Measurements from ENCODE around the gene MEF2D. TPM values are rescaled to one million over a fixed set of nuclear protein-coding genes. Genes with fewer than 3 reads are reported as not detected.

The MEF2D gene
- 29.7 and 29.8 TPM in 2 replicates for total RNA-seq

GRCh38 chr1:156500543-156500792 lies at the start of gene MEF2D:
MEF2D (minus strand) TSS chr1:156500775; CDS start chr1:156483292, 17,483 bp downstream.
- DNase-seq = no peak
- Mint-ChIP-seq H3K36me3 (ENCODE audit: low read depth) (peaks cover 20% of the 10 kb centered on the region), H3K9me3 (no peaks in the 10 kb centered on the region), H3K4me1 (peaks cover 65% of the 10 kb centered on the region), H3K4me3 (peak within 1 kb of the TSS; percentile 91), H3K27me3 (no peaks in the 10 kb centered on the region), H3K27ac (peak within 1 kb of the TSS; percentile 96)
- intact Hi-C loops (cut with micrococcal nuclease) = loop anchor here (1.0 to 10.0 kb wide), 8 partner anchors 12 to 1526 kb away; partner anchors contain the start of genes CCT3, CKS1B, LAMTOR2 and LMNA

GRCh38 chr1:156550346-156550745 lies 49.8 kb upstream of the MEF2D start:
- Mint-ChIP-seq H3K9me3 (no peaks in the 10 kb centered on the region), H3K27ac (no peak overlapping the region), H3K4me1 (no peaks in the 10 kb centered on the region), H3K4me3 (no peak overlapping the region), H3K27me3 (no peaks in the 10 kb centered on the region), H3K36me3 (ENCODE audit: low read depth) (peaks cover 15% of the 10 kb centered on the region)
- intact Hi-C loops (cut with micrococcal nuclease) = no loop called here
- no peak for DNase-seq

DNA sequence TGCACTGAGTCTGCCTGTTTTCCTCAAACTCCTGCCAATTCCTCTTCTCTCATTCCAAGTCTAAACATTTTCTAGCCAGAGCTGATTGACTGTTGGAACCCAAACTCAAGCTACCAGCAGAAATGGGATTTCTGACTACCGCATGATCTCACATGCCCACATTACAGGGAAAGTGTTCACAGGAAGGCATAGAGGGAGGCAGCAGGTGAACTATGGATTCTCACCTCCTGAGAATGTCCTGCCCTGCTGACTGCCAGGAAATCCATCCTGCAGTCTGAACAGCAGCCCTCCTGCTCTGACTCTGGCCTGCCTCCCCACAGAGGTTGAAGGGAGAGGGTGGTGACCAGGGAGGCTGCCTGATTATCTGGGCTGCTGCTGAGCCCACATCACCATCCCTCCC lies 49.3 kb upstream of the MEF2D start:
- Mint-ChIP-seq H3K27me3 (no peaks in the 10 kb centered on the region), H3K9me3 (no peaks in the 10 kb centered on the region), H3K4me3 (no peak overlapping the region), H3K4me1 (peaks cover 3% of the 10 kb centered on the region), H3K36me3 (ENCODE audit: low read depth) (peaks cover 15% of the 10 kb centered on the region), H3K27ac (no peak overlapping the region)
- DNase-seq = no peak
- intact Hi-C loops (cut with micrococcal nuclease) = no loop called here

- intact Hi-C loops (cut with micrococcal nuclease) = no loop called here
- Mint-ChIP-seq H3K27me3 (no peaks in the 10 kb centered on the region), H3K27ac (no peak overlapping the region), H3K4me1 (peaks cover 7% of the 10 kb centered on the region), H3K4me3 (no peak overlapping the region), H3K36me3 (ENCODE audit: low read depth) (peaks cover 16% of the 10 kb centered on the region), H3K9me3 (no peaks in the 10 kb centered on the region)
- DNase-seq = no peak
These were observed 48.8 kb upstream of the MEF2D start for GRCh38 chr1:156549390-156549789.

GRCh38 chr1:156547982-156548381 lies 47.4 kb upstream of the MEF2D start:
- intact Hi-C loops (cut with micrococcal nuclease) = no loop called here
- no peak for DNase-seq
- peaks cover 15% of the 10 kb centered on the region for H3K36me3 Mint-ChIP-seq (ENCODE audit: low read depth)
- peaks cover 7% of the 10 kb centered on the region for H3K4me1 Mint-ChIP-seq
- no peaks in the 10 kb centered on the region for H3K27me3 Mint-ChIP-seq
- H3K4me3 Mint-ChIP-seq = no peak overlapping the region
- no peak overlapping the region for H3K27ac Mint-ChIP-seq
- H3K9me3 Mint-ChIP-seq = no peaks in the 10 kb centered on the region

DNA sequence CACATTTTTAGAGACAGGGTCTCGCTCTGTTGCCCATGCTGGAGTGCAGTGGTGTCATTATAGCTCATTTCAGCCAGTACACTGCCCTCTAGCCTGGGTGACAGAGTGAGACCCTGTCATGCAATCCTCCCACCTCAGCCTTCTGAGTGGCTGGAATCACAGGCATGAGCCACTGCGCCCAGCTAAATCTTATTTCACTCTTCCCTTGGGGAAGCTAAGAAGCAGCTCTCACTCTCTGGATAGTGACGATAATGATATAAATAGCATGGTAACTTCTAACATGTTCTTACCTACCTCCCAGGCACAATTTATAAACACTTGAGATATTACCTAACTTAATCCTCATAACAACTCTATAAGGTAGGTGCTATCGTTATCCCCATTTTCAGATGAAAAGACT lies 46.9 kb upstream of the MEF2D start:
- intact Hi-C loops (cut with micrococcal nuclease) = no loop called here
- H3K9me3 Mint-ChIP-seq = no peaks in the 10 kb centered on the region
- no peak for DNase-seq
- no peaks in the 10 kb centered on the region for H3K27me3 Mint-ChIP-seq
- H3K27ac Mint-ChIP-seq = no peak overlapping the region
- peaks cover 13% of the 10 kb centered on the region for H3K36me3 Mint-ChIP-seq (ENCODE audit: low read depth)
- no peak overlapping the region for H3K4me3 Mint-ChIP-seq
- H3K4me1 Mint-ChIP-seq = peaks cover 7% of the 10 kb centered on the region

DNA sequence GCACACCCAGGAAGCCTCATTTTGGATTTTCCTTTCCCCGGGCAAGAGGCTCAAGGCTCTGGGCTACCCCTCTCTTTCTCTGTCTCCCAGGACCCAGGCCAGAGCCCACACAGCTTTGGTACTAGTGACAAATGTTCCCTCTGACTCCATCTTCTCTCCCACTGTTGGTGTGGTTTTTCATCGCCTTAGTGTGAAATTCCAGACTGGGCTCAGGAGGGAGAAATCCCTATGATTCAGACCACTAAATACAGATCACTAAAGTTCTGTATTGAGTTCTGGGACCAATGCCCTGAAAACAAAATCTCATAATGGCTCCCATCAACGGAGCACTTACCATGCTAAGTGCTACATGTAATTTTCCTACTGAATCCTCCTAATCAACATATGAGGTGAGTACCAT lies 45.7 kb upstream of the MEF2D start:
- Mint-ChIP-seq H3K27me3 (no peaks in the 10 kb centered on the region), H3K9me3 (no peaks in the 10 kb centered on the region), H3K4me1 (peaks cover 7% of the 10 kb centered on the region), H3K4me3 (no peak overlapping the region), H3K36me3 (ENCODE audit: low read depth) (peaks cover 12% of the 10 kb centered on the region), H3K27ac (no peak overlapping the region)
- DNase-seq = no peak
- intact Hi-C loops (cut with micrococcal nuclease) = no loop called here

DNA sequence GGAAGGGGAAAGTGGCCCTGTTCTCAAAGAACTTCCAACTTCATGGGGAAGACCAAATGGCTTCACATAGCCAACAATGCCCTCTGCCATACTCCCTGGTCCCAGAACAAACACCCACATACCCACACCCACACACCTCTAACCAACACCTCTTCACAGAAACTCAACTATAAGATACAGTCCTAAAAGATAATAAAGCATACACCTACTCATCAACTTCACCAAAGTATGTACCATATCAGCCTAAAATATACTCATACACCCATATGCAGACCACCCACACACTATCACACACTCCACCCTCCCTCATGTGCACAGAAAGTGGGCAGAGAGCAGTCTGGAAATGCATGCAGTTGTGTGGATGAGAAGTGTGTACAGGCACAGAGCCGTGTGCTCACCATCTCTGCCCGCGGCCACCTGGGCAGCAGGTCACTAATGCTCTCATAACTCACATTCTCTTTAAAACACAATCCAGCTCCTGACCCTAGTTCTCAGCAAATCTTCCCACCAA lies 44.1 kb upstream of the MEF2D start:
- no peaks in the 10 kb centered on the region for H3K27me3 Mint-ChIP-seq
- intact Hi-C loops (cut with micrococcal nuclease) = no loop called here
- DNase-seq = no peak
- H3K36me3 Mint-ChIP-seq (ENCODE audit: low read depth) = peaks cover 13% of the 10 kb centered on the region
- no peak overlapping the region for H3K4me3 Mint-ChIP-seq
- no peaks in the 10 kb centered on the region for H3K9me3 Mint-ChIP-seq
- H3K27ac Mint-ChIP-seq = no peak overlapping the region
- peaks cover 7% of the 10 kb centered on the region for H3K4me1 Mint-ChIP-seq

GRCh38 chr1:156543066-156543465 lies 42.5 kb upstream of the MEF2D start:
- no peak for DNase-seq
- Mint-ChIP-seq H3K4me1 (peaks cover 9% of the 10 kb centered on the region), H3K27ac (no peak overlapping the region), H3K4me3 (no peak overlapping the region), H3K27me3 (no peaks in the 10 kb centered on the region), H3K9me3 (no peaks in the 10 kb centered on the region), H3K36me3 (ENCODE audit: low read depth) (peaks cover 23% of the 10 kb centered on the region)
- intact Hi-C loops (cut with micrococcal nuclease) = no loop called here

DNA sequence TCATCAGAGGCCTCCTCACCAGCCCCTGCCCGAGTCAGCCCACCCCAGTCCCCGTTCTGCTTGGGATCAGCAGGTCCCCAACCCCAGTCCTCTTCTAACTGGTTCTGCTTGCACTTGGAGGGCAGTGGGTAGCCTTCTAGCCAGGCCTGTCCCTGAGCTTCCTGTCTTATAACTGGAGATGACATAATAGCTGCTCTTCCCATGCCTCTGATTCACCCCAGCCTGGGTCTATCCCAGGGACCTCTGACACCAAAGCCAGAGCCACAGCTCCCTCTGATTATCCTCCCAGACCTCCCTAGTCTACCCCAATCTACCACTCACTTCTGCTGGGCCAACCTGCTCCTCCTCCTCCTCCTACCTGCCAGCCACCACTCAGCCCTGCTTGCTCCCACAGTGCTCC lies 40.4 kb upstream of the MEF2D start:
- Mint-ChIP-seq H3K9me3 (no peaks in the 10 kb centered on the region), H3K4me1 (peaks cover 9% of the 10 kb centered on the region), H3K27me3 (no peaks in the 10 kb centered on the region), H3K27ac (no peak overlapping the region), H3K4me3 (no peak overlapping the region), H3K36me3 (ENCODE audit: low read depth) (peaks cover 17% of the 10 kb centered on the region)
- intact Hi-C loops (cut with micrococcal nuclease) = loop anchor here (1.0 kb wide), 1 partner anchor 10 kb away; no protein-coding TSS in a partner anchor
- DNase-seq = no peak

DNA sequence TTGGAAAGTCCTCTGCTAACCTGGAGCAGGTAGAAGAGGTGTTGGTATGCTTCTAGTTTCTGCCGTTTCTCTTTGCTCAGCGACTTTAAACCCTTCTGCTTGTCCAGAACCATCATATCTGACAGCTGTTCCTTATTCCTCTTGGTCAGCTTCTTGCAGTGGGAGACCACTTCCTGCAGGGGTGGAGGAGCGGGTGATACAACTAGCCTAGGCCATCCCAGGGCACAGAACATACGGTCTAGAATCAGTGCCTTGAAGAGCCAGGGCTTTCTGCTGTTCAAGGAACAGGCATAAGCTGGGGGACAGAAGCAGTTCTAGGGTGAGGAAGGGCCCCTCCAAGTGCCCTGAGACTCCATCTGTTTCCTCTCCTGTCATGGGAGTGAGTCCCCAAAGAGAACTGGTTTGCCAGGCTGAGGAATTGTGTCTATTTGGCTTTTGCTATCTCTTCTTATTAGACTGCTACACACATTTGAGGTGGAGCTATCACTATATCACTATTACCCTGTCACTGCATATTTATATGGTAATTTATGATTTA lies 39.3 kb upstream of the MEF2D start:
- Mint-ChIP-seq H3K9me3 (no peaks in the 10 kb centered on the region), H3K27me3 (no peaks in the 10 kb centered on the region), H3K4me3 (no peak overlapping the region), H3K36me3 (ENCODE audit: low read depth) (peaks cover 19% of the 10 kb centered on the region), H3K27ac (no peak overlapping the region), H3K4me1 (peaks cover 7% of the 10 kb centered on the region)
- intact Hi-C loops (cut with micrococcal nuclease) = loop anchor here (1.0 to 5.0 kb wide), 2 partner anchors 9 to 32 kb away; partner anchors contain the start of gene IQGAP3
- no peak for DNase-seq

- no peak overlapping the region for H3K4me3 Mint-ChIP-seq
- intact Hi-C loops (cut with micrococcal nuclease) = loop anchor here (5.0 kb wide), 1 partner anchor 33 kb away; the partner anchor contains the start of gene IQGAP3
- H3K27me3 Mint-ChIP-seq = no peaks in the 10 kb centered on the region
- H3K36me3 Mint-ChIP-seq (ENCODE audit: low read depth) = peaks cover 17% of the 10 kb centered on the region
- H3K9me3 Mint-ChIP-seq = no peaks in the 10 kb centered on the region
- H3K4me1 Mint-ChIP-seq = peaks cover 2% of the 10 kb centered on the region
- H3K27ac Mint-ChIP-seq = no peak overlapping the region
- DNase-seq = no peak
These were observed 38.3 kb upstream of the MEF2D start for GRCh38 chr1:156538711-156539440.

DNA sequence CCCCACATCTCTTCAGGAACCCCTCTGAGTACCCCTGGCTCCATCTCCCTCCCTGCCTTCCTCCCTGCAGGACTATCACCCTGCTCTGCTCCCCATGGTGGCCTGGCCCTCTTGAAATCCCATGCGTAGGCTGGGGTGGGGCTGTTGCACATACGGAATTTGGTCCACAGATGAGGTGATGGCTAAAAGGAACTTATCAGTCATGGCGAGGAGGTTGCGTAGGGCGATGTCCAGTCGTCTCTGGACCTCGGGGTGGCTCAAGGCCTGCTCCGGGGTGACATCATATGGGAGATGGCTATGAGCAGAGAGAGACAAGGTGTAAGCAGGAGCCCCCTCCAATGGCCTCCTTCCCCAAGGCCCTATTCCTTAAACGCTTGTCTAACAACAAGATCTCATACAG lies 36.5 kb upstream of the MEF2D start:
- Mint-ChIP-seq H3K4me3 (no peak overlapping the region), H3K4me1 (peaks cover 2% of the 10 kb centered on the region), H3K36me3 (ENCODE audit: low read depth) (peaks cover 20% of the 10 kb centered on the region), H3K27me3 (no peaks in the 10 kb centered on the region), H3K27ac (no peak overlapping the region), H3K9me3 (no peaks in the 10 kb centered on the region)
- DNase-seq = no peak
- intact Hi-C loops (cut with micrococcal nuclease) = loop anchor here (5.0 kb wide), 1 partner anchor 35 kb away; the partner anchor contains the start of gene IQGAP3

GRCh38 chr1:156534424-156535060 lies 34.0 kb upstream of the MEF2D start:
- no peak for DNase-seq
- Mint-ChIP-seq H3K27ac (no peak overlapping the region), H3K9me3 (no peaks in the 10 kb centered on the region), H3K27me3 (no peaks in the 10 kb centered on the region), H3K4me3 (no peak overlapping the region), H3K36me3 (ENCODE audit: low read depth) (peaks cover 15% of the 10 kb centered on the region), H3K4me1 (peaks cover 2% of the 10 kb centered on the region)
- intact Hi-C loops (cut with micrococcal nuclease) = loop anchor here (5.0 kb wide), 1 partner anchor 38 kb away; the partner anchor contains the start of gene IQGAP3

Measured in activated CD4-positive, alpha-beta T cell treated with anti-CD3 and anti-CD28 coated beads, Interleukin-2, amount 10 ng/mL, durations not matched to agents 24 days and 14 days (primary cell).